Activated CD8-positive, alpha-beta memory T cell treated with anti-CD3 and anti-CD28 coated beads, Interleukin-2, amount 10 ng/mL, durations not matched to agents 7 days and 5 days (primary cell): ENCODE results near the gene RNF150. TPM values are rescaled to one million over a fixed set of nuclear protein-coding genes. Genes with fewer than 3 reads are reported as not detected.

Source experiments
- ATAC-seq: fragments of 150-1000 bp; cut with Tn5 transposase; one replicate; pipeline ENCODE4 v1.10.0; 2021; ENCODE audit warnings: moderate library complexity
- CTCF ChIA-PET: fragments of 350-600 bp; sonication (Branson Sonifier 250); formaldehyde crosslinking; loops from one replicate; lab custom pipeline; 2021; ENCODE audit warnings: antibody characterized with exemption; lab: Charles Lee
- DNase-seq: peaks from one replicate; pipeline ENCODE4 v3.0.0-alpha.2; 2020
- H3K27ac Mint-ChIP-seq: one replicate; pipeline ENCODE4 v1.8.0; 2021; ENCODE audit warnings: mild to moderate bottlenecking, mixed read lengths
- H3K27me3 Mint-ChIP-seq: one replicate; pipeline ENCODE4 v1.8.0; 2021; ENCODE audit warnings: mixed read lengths
- H3K36me3 Mint-ChIP-seq: one replicate; pipeline ENCODE4 v1.8.0; 2021; ENCODE audit warnings: mild to moderate bottlenecking, mixed read lengths
- H3K4me1 Mint-ChIP-seq: one replicate; pipeline ENCODE4 v1.8.0; 2021; ENCODE audit warnings: mixed read lengths
- H3K4me3 Mint-ChIP-seq: one replicate; pipeline ENCODE4 v1.8.0; 2021; ENCODE audit warnings: mild to moderate bottlenecking, moderate library complexity, mixed read lengths
- H3K9me3 Mint-ChIP-seq: one replicate; pipeline ENCODE4 v1.8.0; 2022; ENCODE audit warnings: low read depth, mixed read lengths
- total RNA-seq, 2 experiments: library from RNA; stranded (reverse); gene quantifications; one replicate each; pipeline ENCODE4 v1.2.3, GENCODE V29; 2021

RNF150 gene
- total RNA-seq, 2 experiments from 2014 or later, result 0.05 TPM; not detected in 1

DNA sequence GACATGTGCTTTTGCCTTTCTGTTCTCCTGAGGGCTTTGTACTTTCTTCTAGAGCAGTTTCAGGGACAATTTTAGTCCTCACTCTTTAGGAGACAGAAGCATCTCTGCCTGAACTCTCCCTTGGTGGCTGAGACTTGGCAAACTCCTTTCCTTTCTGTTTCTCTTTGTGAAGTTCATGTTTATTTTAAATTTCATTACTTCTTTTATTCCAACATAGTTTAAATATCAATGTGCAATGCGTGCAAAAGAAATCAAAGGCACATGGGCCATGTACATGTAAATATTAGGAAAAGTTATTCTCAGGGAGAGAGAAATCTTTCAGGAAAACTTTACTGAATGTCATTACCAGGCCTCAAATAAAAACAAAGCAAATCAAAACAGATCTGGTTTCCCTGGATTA, 177.6 kb downstream of the RNF150 start:
- no peaks in the 10 kb centered on the region for H3K27me3 Mint-ChIP-seq
- no peaks in the 10 kb centered on the region for H3K9me3 Mint-ChIP-seq
- DNase-seq, result no peak
- H3K27ac Mint-ChIP-seq, result no peak overlapping the region
- CTCF ChIA-PET, result no interaction called here
- H3K36me3 Mint-ChIP-seq, result no peaks in the 10 kb centered on the region
- no peaks in the 10 kb centered on the region for H3K4me1 Mint-ChIP-seq
- H3K4me3 Mint-ChIP-seq, result no peak overlapping the region
- no peak for ATAC-seq

- ATAC-seq, result no peak
- CTCF ChIA-PET, result no interaction called here
Observed at GRCh38 chr4:140952717-140953116, 180.6 kb downstream of the RNF150 start.

GRCh38 chr4:140947506-140947905, 185.8 kb downstream of the RNF150 start:
- no peaks in the 10 kb centered on the region for H3K27me3 Mint-ChIP-seq
- no peak for DNase-seq
- no peak for ATAC-seq
- no peaks in the 10 kb centered on the region for H3K4me1 Mint-ChIP-seq
- no peak overlapping the region for H3K27ac Mint-ChIP-seq
- H3K36me3 Mint-ChIP-seq, result no peaks in the 10 kb centered on the region
- H3K9me3 Mint-ChIP-seq, result no peaks in the 10 kb centered on the region
- CTCF ChIA-PET, result no interaction called here
- no peak overlapping the region for H3K4me3 Mint-ChIP-seq

More at GRCh38 chr4:140952717-140953116, 180.6 kb downstream of the RNF150 start:
- Mint-ChIP-seq H3K27me3 (no peaks in the 10 kb centered on the region), H3K4me1 (no peaks in the 10 kb centered on the region), H3K36me3 (no peaks in the 10 kb centered on the region), H3K4me3 (no peak overlapping the region), H3K27ac (no peak overlapping the region), H3K9me3 (no peaks in the 10 kb centered on the region)
- no peak for DNase-seq

DNA sequence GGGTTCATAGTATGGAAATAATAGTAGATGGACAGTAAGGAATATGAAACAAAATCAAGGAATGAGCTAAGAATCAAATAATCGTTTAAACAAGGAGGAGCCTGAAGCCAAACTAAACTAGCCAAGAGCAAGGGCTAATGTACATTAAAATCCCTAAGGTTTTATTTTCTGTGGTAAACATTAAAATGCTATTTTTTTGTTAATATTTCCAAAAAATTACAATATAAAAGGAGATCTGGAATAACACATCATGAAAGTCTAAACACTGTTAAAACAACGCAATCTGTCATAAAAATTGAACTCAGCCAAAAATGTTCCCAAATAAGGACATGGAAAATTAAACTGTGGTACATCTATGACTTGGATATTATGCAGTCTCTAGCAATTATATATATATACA, 188.2 kb downstream of the RNF150 start:
- ATAC-seq (no peak), DNase-seq (no peak)
- no peaks in the 10 kb centered on the region for H3K4me1 Mint-ChIP-seq
- no peaks in the 10 kb centered on the region for H3K27me3 Mint-ChIP-seq
- no peaks in the 10 kb centered on the region for H3K36me3 Mint-ChIP-seq
- H3K9me3 Mint-ChIP-seq, result no peaks in the 10 kb centered on the region
- no peak overlapping the region for H3K4me3 Mint-ChIP-seq
- CTCF ChIA-PET, result no interaction called here
- no peak overlapping the region for H3K27ac Mint-ChIP-seq

DNA sequence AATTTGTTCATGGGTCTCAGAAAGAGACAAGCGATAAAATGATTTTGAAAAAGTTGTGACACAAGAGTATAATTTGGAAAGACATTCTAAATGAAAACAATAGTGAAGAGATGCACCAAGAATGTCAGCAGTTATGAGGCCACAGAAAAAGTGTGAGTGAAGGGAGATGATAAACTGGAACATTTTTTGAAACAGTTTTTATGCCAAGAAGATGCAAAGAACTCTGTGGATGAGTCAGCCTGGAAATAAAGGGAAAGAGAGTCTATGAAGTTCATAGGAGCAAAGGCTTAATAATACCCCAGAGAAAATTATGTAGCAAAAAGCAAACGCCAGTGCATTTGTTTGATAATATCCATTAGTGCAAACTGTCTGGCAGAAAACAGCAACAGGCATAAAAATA, 188.7 kb downstream of the RNF150 start:
- H3K27me3 Mint-ChIP-seq, result no peaks in the 10 kb centered on the region
- CTCF ChIA-PET, result no interaction called here
- no peaks in the 10 kb centered on the region for H3K4me1 Mint-ChIP-seq
- no peaks in the 10 kb centered on the region for H3K9me3 Mint-ChIP-seq
- no peak overlapping the region for H3K27ac Mint-ChIP-seq
- no peak for ATAC-seq
- no peaks in the 10 kb centered on the region for H3K36me3 Mint-ChIP-seq
- DNase-seq, result no peak
- H3K4me3 Mint-ChIP-seq, result no peak overlapping the region

DNA sequence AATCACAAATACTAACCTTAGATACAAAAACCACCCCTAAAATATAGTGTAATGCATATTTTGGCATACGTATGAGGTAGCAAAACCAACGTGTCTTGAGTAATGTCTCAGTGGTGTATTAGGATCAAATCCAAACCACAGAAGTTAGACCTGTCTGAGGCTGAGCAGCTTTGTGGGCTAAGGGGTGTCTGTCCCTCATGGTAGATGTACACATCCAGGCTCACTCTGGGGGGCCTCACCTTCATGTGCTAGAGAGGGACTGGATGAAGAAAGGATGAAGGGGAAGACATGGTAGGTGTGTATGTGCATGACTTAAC, 189.1 kb downstream of the RNF150 start:
- no peaks in the 10 kb centered on the region for H3K36me3 Mint-ChIP-seq
- H3K4me3 Mint-ChIP-seq, result no peak overlapping the region
- ATAC-seq (no peak), DNase-seq (no peak)
- no peak overlapping the region for H3K27ac Mint-ChIP-seq
- no peaks in the 10 kb centered on the region for H3K9me3 Mint-ChIP-seq
- H3K4me1 Mint-ChIP-seq, result no peaks in the 10 kb centered on the region
- H3K27me3 Mint-ChIP-seq, result no peaks in the 10 kb centered on the region
- CTCF ChIA-PET, result no interaction called here

- DNase-seq (no peak), ATAC-seq (no peak)
- Mint-ChIP-seq H3K9me3 (no peaks in the 10 kb centered on the region), H3K4me1 (no peaks in the 10 kb centered on the region), H3K4me3 (no peak overlapping the region), H3K27ac (no peak overlapping the region), H3K36me3 (no peaks in the 10 kb centered on the region), H3K27me3 (no peaks in the 10 kb centered on the region)
- CTCF ChIA-PET, result no interaction called here
Observed at GRCh38 chr4:140943486-140944198, 189.6 kb downstream of the RNF150 start.

DNA sequence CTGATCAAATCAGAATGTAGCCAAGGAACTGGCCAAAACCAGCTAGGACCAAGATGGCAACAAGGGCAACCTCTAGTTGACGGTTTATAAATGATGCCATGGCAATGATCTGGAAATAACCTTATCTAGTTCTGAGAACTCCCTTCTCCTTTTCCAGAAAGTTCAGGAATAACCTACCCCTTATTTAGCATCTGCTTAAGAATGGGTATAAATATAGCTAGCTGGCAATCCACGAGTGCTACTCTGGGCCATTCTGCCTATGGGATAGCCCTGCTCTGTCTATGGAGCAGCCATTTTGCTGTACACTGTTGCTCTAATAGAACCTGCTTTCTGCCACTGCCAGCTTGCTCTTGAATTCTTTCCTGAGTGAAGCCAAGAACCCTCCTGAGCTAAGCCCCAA, 192.7 kb downstream of the RNF150 start:
- no peak overlapping the region for H3K4me3 Mint-ChIP-seq
- H3K36me3 Mint-ChIP-seq, result no peaks in the 10 kb centered on the region
- CTCF ChIA-PET, result no interaction called here
- ATAC-seq, result no peak
- no peaks in the 10 kb centered on the region for H3K27me3 Mint-ChIP-seq
- no peak overlapping the region for H3K27ac Mint-ChIP-seq
- no peaks in the 10 kb centered on the region for H3K4me1 Mint-ChIP-seq
- no peak for DNase-seq
- no peaks in the 10 kb centered on the region for H3K9me3 Mint-ChIP-seq

DNA sequence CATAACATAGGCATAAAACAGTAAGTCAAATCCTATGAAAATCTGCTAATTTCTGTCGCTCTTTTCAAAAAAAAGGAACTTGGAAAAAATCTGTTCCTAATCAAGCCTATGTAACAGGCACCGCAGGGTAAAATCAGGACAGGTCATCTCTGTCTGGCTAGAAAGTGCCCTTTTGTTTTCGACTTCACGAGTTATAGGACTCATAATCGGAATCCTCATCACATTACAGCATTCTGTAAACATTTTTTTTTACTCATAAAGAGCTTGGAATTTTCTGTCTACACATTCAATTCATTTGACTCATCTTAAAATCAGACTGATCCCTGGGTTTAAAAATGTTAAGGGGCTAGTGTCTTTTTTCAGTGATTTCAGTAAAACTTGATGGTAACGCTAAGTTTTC, 195.4 kb downstream of the RNF150 start:
- CTCF ChIA-PET, result no interaction called here
- ATAC-seq (no peak), DNase-seq (no peak)
- no peak overlapping the region for H3K4me3 Mint-ChIP-seq
- H3K4me1 Mint-ChIP-seq, result no peaks in the 10 kb centered on the region
- no peaks in the 10 kb centered on the region for H3K36me3 Mint-ChIP-seq
- no peaks in the 10 kb centered on the region for H3K9me3 Mint-ChIP-seq
- H3K27me3 Mint-ChIP-seq, result no peaks in the 10 kb centered on the region
- no peak overlapping the region for H3K27ac Mint-ChIP-seq

GRCh38 chr4:140935254-140935653, 198.0 kb downstream of the RNF150 start:
- Mint-ChIP-seq H3K27me3 (no peaks in the 10 kb centered on the region), H3K27ac (no peak overlapping the region), H3K4me1 (no peaks in the 10 kb centered on the region), H3K36me3 (no peaks in the 10 kb centered on the region), H3K4me3 (no peak overlapping the region), H3K9me3 (no peaks in the 10 kb centered on the region)
- no peak for DNase-seq
- ATAC-seq, result no peak
- CTCF ChIA-PET, result no interaction called here

GRCh38 chr4:140932501-140933045, 200.7 kb downstream of the RNF150 start:
- H3K4me1 Mint-ChIP-seq, result no peaks in the 10 kb centered on the region
- CTCF ChIA-PET, result no interaction called here
- ATAC-seq, result no peak

GRCh38 chr4:140931911-140932310, 201.4 kb downstream of the RNF150 start:
- Mint-ChIP-seq H3K4me1 (no peaks in the 10 kb centered on the region), H3K9me3 (no peaks in the 10 kb centered on the region), H3K27ac (no peak overlapping the region), H3K36me3 (no peaks in the 10 kb centered on the region), H3K4me3 (no peak overlapping the region), H3K27me3 (no peaks in the 10 kb centered on the region)
- DNase-seq (no peak), ATAC-seq (no peak)
- CTCF ChIA-PET, result no interaction called here

More at GRCh38 chr4:140932501-140933045, 200.7 kb downstream of the RNF150 start:
- no peaks in the 10 kb centered on the region for H3K36me3 Mint-ChIP-seq
- H3K9me3 Mint-ChIP-seq, result no peaks in the 10 kb centered on the region
- H3K4me3 Mint-ChIP-seq, result no peak overlapping the region
- H3K27ac Mint-ChIP-seq, result no peak overlapping the region
- no peaks in the 10 kb centered on the region for H3K27me3 Mint-ChIP-seq
- DNase-seq, result no peak

DNA sequence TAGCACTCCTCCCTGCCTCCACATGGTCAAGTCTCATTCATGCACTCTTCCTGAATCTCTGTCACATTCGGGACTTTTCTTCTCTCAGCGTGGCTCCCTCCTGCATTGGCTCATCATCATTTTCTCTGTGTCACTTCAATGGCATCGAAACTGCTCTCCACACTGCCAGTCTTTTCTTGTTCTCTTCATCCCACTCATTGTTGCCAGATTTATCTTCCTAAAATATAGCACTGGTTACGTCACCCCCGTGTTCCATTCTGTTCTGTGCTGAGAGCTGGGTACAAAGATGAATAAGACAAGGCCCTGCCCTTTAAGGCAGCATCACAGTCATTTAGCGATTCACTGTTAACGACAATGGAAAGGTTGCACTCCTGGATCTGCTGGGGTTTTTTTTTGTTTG, 202.7 kb downstream of the RNF150 start:
- H3K9me3 Mint-ChIP-seq, result no peaks in the 10 kb centered on the region
- no peak overlapping the region for H3K27ac Mint-ChIP-seq
- CTCF ChIA-PET, result no interaction called here

GRCh38 chr4:140930011-140930410, 203.3 kb downstream of the RNF150 start:
- ATAC-seq (no peak), DNase-seq (no peak)
- Mint-ChIP-seq H3K36me3 (no peaks in the 10 kb centered on the region), H3K9me3 (no peaks in the 10 kb centered on the region), H3K27me3 (no peaks in the 10 kb centered on the region), H3K4me3 (no peak overlapping the region), H3K27ac (no peak overlapping the region), H3K4me1 (no peaks in the 10 kb centered on the region)
- CTCF ChIA-PET, result no interaction called here

More for the DNA sequence above, 202.7 kb downstream of the RNF150 start:
- no peaks in the 10 kb centered on the region for H3K4me1 Mint-ChIP-seq
- no peak for ATAC-seq
- H3K36me3 Mint-ChIP-seq, result no peaks in the 10 kb centered on the region
- no peaks in the 10 kb centered on the region for H3K27me3 Mint-ChIP-seq
- no peak overlapping the region for H3K4me3 Mint-ChIP-seq
- no peak for DNase-seq
